Stimulated activated naive CD4-positive, alpha-beta T cell treated with Interleukin-2 at 50 U/mL for 16 hours (primary cell): ENCODE data around the gene ALAS1.
"Not testable (repeated sequence)": the region's sequence is repeated elsewhere in the genome, so short reads cannot be mapped to it uniquely, and the experiment has no call there.

Source experiments
- DNase-seq: peaks from one replicate; lab custom pipeline; 2025; lab: John Stamatoyannopoulos, UW

Gene ALAS1

GRCh38 chr3:52197842-52198625 is at the start of gene ALAS1:
ALAS1 (plus strand) TSS chr3:52198160; CDS start chr3:52199242, 1,082 bp downstream.
- peak; percentile 85 for DNase-seq

GRCh38 chr3:52149021-52149420 is 48.9 kb upstream of the ALAS1 start:
- DNase-seq: no peak

GRCh38 chr3:52149726-52150125 is 48.2 kb upstream of the ALAS1 start:
- no peak for DNase-seq

GRCh38 chr3:52150357-52150756 is 47.6 kb upstream of the ALAS1 start:
- no peak for DNase-seq

- DNase-seq: no peak
Observed at GRCh38 chr3:52150860-52151259, 47.1 kb upstream of the ALAS1 start.

- DNase-seq: not testable (repeated sequence)
Observed at GRCh38 chr3:52151991-52152390, 46.0 kb upstream of the ALAS1 start.

- no peak for DNase-seq
Observed at GRCh38 chr3:52153389-52154096, 44.4 kb upstream of the ALAS1 start.

GRCh38 chr3:52154135-52155094 is 43.5 kb upstream of the ALAS1 start, which contains the start of gene POC1A:
POC1A (minus strand) TSS chr3:52154423; CDS start chr3:52154372, 51 bp downstream.
- peak; percentile 89 for DNase-seq

GRCh38 chr3:52155912-52156311 is 42.0 kb upstream of the ALAS1 start:
- no peak for DNase-seq

- no peak for DNase-seq
Observed at GRCh38 chr3:52159503-52159902, 38.5 kb upstream of the ALAS1 start.

- no peak for DNase-seq
Observed at GRCh38 chr3:52162250-52162872, 35.6 kb upstream of the ALAS1 start.

GRCh38 chr3:52167240-52167639 is 30.7 kb upstream of the ALAS1 start:
- DNase-seq: no peak

- not testable (repeated sequence) for DNase-seq
Observed at GRCh38 chr3:52170217-52170616, 27.7 kb upstream of the ALAS1 start.

- DNase-seq: no peak
Observed at GRCh38 chr3:52171514-52172261, 26.3 kb upstream of the ALAS1 start.

- no peak for DNase-seq
Observed at GRCh38 chr3:52172262-52172757, 25.6 kb upstream of the ALAS1 start.

- DNase-seq: no peak
Observed at GRCh38 chr3:52173101-52173500, 24.9 kb upstream of the ALAS1 start.

GRCh38 chr3:52174896-52175295 is 23.1 kb upstream of the ALAS1 start:
- DNase-seq: no peak

GRCh38 chr3:52175416-52176179 is 22.4 kb upstream of the ALAS1 start:
- no peak for DNase-seq

GRCh38 chr3:52176180-52176752 is 21.7 kb upstream of the ALAS1 start:
- DNase-seq: no peak
